BE2C (cell line): ENCODE measurements around the gene ELP1.
"Not testable (repeated sequence)": the region's sequence is repeated elsewhere in the genome, so short reads cannot be mapped to it uniquely, and the experiment has no call there.

ENCODE experiments used
- DNase-seq: peaks from one replicate; pipeline ENCODE4 v3.0.0-alpha.2; 2020
- H3K27me3 ChIP-seq: fragments of 250-450 bp; sonication (Bioruptor Pico); 2 replicates; pipeline ENCODE4 v1.5.1; 2020; ENCODE audit warnings: mild to moderate bottlenecking
- H3K36me3 ChIP-seq: fragments of 250-450 bp; sonication (Bioruptor Pico); 2 replicates; pipeline ENCODE4 v1.5.1; 2020; ENCODE audit warnings: mild to moderate bottlenecking
- H3K4me1 ChIP-seq: fragments of 250-450 bp; sonication (Bioruptor Pico); 2 replicates; pipeline ENCODE4 v1.5.1; 2020
- H3K4me3 ChIP-seq: 2 replicates; pipeline ENCODE4 v1.5.1; 2011; ENCODE audit warnings: low read depth, low read length
- H3K9me3 ChIP-seq: fragments of 250-450 bp; sonication (Bioruptor Pico); 2 replicates; pipeline ENCODE4 v1.5.1; 2020
- TF ChIP-seq, protein P1 (sequence below): IDR thresholded peaks from 2 replicates; pipeline ENCODE4 v1.5.1; 2012; ENCODE audit warnings: mild to moderate bottlenecking, low read depth, low read length

Gene ELP1

DNA sequence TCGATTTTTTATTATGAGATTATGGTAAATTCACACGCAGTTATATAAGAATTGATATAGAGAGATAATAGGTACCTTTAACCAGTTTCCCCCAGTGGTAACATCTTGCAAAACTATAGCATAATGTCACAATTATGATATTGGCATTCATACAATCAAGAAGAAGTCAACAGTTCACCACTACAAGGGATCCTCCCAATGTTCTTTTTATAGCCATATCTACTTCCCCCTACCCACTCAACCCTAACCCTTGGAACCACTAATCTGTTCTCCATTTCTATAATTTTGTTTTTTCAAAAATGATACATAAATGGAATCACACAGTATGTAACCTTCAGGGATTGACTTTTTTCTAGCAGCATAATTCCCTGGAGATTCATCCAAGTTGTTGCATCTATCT, 88.0 kb downstream of the ELP1 start:
- DNase-seq: no peak
- no peaks in the 10 kb centered on the region for H3K36me3 ChIP-seq
- no peaks in the 10 kb centered on the region for H3K27me3 ChIP-seq
- H3K9me3 ChIP-seq: no peaks in the 10 kb centered on the region
- H3K4me3 ChIP-seq: no peak overlapping the region
- TF ChIP-seq, protein P1, sequence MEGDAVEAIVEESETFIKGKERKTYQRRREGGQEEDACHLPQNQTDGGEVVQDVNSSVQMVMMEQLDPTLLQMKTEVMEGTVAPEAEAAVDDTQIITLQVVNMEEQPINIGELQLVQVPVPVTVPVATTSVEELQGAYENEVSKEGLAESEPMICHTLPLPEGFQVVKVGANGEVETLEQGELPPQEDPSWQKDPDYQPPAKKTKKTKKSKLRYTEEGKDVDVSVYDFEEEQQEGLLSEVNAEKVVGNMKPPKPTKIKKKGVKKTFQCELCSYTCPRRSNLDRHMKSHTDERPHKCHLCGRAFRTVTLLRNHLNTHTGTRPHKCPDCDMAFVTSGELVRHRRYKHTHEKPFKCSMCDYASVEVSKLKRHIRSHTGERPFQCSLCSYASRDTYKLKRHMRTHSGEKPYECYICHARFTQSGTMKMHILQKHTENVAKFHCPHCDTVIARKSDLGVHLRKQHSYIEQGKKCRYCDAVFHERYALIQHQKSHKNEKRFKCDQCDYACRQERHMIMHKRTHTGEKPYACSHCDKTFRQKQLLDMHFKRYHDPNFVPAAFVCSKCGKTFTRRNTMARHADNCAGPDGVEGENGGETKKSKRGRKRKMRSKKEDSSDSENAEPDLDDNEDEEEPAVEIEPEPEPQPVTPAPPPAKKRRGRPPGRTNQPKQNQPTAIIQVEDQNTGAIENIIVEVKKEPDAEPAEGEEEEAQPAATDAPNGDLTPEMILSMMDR: no peak
- no peaks in the 10 kb centered on the region for H3K4me1 ChIP-seq

DNA sequence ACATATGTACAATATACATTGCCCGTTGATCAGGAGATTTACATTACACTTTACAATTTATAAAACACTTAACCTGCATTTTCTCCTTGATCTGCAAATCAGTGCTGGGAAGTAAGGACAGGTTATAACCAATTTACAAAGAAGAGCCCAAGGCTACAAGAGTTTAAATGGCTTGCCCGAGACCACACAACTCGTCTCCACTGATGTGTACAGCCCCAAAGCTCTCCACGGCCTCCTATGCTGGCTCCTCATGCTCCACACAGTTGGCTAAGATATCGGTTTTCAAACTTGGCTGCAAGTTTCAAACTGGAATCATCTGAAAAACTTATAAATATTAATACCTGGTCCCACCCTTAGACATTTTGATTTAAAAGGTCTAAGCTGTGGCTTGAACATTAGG, 88.4 kb downstream of the ELP1 start:
- no peak for DNase-seq
- TF ChIP-seq, protein P1: no peak
- no peaks in the 10 kb centered on the region for H3K36me3 ChIP-seq
- H3K9me3 ChIP-seq: no peaks in the 10 kb centered on the region
- H3K4me1 ChIP-seq: no peaks in the 10 kb centered on the region
- no peak overlapping the region for H3K4me3 ChIP-seq
- no peaks in the 10 kb centered on the region for H3K27me3 ChIP-seq

DNA sequence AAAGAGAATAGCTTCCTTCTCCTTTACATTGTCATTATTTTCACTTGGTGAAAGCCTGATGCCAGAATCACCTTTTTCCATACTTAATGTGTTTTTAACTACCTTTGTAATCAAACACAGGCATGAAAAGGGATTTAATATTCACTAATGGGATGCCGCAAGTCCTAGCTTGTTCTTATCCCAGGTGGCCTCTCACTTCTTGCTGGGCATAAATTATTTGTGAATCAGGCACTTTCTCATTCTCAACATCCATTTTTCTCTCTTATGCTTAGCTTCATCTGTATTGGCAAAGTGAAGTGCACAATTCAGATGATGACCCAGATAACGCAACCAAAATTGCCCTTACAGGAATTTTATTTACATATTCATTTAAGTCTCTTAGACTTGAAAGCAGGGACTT, 89.1 kb downstream of the ELP1 start:
- no peaks in the 10 kb centered on the region for H3K27me3 ChIP-seq
- H3K9me3 ChIP-seq: no peaks in the 10 kb centered on the region
- no peak for DNase-seq
- H3K4me3 ChIP-seq: no peak overlapping the region
- H3K4me1 ChIP-seq: no peaks in the 10 kb centered on the region
- TF ChIP-seq, protein P1: no peak
- H3K36me3 ChIP-seq: no peaks in the 10 kb centered on the region

DNA sequence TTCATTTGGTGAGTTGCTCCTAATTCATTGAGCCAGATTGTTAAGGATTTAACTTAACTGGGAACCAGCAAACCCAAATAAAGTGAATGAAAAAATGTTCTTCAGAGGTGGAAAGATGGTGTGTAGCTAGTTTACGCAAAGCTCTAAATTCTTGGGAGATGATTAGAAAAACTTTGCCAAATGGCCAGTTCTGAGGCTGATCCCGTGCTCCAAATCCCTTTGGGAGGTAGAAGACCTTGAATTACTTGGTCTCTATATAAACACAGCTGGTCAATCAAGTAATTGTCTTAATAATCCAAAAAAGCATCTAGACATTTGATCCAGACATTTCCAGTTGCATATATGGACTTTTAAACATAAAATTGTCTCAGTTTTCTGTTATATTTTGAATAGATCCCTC, 89.5 kb downstream of the ELP1 start:
- H3K4me1 ChIP-seq: no peaks in the 10 kb centered on the region
- DNase-seq: no peak
- H3K9me3 ChIP-seq: no peaks in the 10 kb centered on the region
- H3K4me3 ChIP-seq: no peak overlapping the region
- H3K27me3 ChIP-seq: no peaks in the 10 kb centered on the region
- TF ChIP-seq, protein P1: no peak
- no peaks in the 10 kb centered on the region for H3K36me3 ChIP-seq

DNA sequence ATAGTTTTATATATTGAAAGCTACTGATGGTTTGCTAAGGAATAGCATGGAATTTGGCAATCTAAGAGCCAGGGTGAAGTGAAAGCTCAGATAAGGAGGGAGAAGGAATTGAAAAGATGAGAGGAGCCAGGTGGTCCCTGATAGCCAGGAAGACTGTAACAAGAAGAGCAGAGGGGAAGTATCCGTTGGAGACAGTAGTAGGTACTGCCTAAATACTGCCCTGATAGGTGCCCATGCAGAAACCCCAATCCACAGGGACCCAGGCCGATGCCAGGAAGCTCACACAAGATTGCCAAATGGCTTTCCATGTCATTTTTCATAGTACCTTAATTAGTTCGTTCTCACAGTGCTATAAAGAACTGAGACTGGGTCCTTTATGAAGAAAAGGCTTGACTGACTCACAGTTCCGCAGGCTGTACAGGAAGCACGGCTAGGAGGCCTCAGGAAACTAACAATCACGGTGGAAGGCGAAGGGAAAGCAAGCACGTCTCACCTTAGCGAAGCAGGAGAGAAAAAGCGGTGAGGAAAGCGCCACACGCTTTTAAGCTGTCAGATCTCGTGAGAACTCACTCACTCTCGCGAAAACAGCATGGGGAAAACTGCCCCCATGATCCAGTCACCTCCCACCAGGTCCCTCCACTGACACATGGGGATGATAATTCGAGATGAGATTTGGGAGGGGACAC, 91.2 kb downstream of the ELP1 start:
- no peak overlapping the region for H3K4me3 ChIP-seq
- no peaks in the 10 kb centered on the region for H3K4me1 ChIP-seq
- no peaks in the 10 kb centered on the region for H3K27me3 ChIP-seq
- H3K36me3 ChIP-seq: no peaks in the 10 kb centered on the region
- no peaks in the 10 kb centered on the region for H3K9me3 ChIP-seq
- TF ChIP-seq, protein P1: no peak
- no peak for DNase-seq

DNA sequence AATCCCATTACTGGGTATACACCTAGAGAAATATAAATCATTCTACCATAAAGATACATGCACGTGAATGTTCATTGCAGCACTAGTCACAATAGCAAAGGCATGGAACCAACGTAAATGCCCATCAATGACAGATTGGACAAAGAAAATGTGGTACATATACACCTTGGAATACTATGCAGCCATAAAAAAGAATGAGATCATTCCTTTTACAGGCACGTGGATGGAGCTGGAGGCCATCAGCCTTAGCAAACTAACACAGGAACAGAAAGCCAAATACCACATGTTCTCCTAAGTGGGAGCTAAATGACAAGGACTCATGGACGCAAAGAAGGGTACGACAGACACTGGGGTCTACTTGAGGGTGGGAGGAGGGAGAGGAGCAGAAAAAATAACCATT, 94.4 kb downstream of the ELP1 start:
- H3K4me1 ChIP-seq, H3K9me3 ChIP-seq, H3K4me3 ChIP-seq, H3K36me3 ChIP-seq, DNase-seq, H3K27me3 ChIP-seq: not testable (repeated sequence)

DNA sequence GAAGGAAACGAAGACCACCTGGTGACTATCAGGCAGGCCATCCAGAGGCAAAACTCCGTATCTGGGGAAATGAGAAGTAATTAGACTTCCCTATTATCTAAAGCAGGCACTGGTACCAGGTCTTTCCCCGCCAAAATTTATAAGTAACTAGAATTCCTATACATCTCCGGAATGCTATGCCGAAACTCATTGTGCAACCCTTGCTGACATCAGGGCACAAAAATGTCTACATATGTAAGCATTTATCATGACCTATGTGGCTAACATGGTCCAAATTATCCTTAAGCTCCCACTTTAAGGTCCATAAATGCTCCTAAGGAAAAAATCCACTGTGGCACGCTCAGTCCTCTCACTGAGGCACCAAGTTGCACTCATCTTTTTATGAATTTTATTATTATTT, 95.9 kb downstream of the ELP1 start:
- H3K4me1 ChIP-seq: no peaks in the 10 kb centered on the region
- H3K9me3 ChIP-seq: no peaks in the 10 kb centered on the region
- TF ChIP-seq, protein P1: no peak
- DNase-seq: no peak
- H3K27me3 ChIP-seq: no peaks in the 10 kb centered on the region
- no peak overlapping the region for H3K4me3 ChIP-seq
- H3K36me3 ChIP-seq: no peaks in the 10 kb centered on the region
